ENCODE data around the gene CHD9. TPM values are rescaled to one million over a fixed set of nuclear protein-coding genes. Genes with fewer than 3 reads are reported as not detected.
"Not testable (repeated sequence)": the region's sequence is repeated elsewhere in the genome, so short reads cannot be mapped to it uniquely, and the experiment has no call there.

The CHD9 gene
- total RNA-seq, 4 donors from 2014 or later: 49.2 to 85.7 (median 67.7) TPM

DNA sequence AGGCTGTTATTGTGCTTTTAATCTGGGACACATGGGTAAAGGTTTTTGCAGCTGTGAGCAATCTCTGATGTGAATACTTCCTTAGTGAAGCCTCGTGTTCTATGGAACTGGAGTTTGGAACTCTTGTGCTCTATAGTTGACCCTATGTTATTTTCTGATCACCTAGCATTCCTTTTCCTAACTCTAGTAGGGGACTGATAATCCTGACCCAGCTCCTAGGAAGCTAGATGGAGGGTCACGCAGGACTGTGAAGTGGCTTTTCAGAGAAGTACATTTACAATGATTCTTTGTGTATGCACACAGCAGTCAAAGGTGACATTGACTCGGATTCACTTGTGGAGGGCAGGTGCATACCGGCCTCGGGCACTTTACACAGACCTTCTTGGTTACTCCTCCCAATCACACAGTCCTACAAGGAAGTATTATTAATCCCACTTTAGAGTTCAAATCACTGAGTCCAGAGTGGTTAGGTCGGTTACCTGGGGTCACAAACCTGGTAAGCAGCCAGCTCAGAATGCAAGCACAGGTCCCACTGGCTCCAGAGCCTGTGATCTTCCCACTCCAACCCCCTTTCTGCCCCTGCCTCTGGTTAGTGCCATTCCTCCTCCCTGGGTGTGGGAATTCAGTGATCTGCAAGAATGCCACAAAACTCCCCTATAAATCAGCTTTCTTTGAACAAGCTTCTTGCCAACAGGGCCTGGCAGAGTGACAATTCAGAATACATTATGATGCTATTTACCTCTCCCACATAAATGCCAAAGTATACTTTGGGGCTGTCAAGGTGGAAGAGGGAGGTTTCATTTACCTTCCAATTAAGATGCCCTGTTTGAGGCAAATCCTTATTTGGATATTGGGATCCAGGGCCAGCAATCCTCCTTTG, 9.2 kb upstream of the CHD9 start:
- no peak for TF ChIP-seq POLR2A (IDR thresholded peaks at IDR 0.05)
- TF ChIP-seq, protein P1, sequence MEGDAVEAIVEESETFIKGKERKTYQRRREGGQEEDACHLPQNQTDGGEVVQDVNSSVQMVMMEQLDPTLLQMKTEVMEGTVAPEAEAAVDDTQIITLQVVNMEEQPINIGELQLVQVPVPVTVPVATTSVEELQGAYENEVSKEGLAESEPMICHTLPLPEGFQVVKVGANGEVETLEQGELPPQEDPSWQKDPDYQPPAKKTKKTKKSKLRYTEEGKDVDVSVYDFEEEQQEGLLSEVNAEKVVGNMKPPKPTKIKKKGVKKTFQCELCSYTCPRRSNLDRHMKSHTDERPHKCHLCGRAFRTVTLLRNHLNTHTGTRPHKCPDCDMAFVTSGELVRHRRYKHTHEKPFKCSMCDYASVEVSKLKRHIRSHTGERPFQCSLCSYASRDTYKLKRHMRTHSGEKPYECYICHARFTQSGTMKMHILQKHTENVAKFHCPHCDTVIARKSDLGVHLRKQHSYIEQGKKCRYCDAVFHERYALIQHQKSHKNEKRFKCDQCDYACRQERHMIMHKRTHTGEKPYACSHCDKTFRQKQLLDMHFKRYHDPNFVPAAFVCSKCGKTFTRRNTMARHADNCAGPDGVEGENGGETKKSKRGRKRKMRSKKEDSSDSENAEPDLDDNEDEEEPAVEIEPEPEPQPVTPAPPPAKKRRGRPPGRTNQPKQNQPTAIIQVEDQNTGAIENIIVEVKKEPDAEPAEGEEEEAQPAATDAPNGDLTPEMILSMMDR (IDR thresholded peaks at IDR 0.05): no peak
- intact Hi-C loops (cut with DNase I; ENCODE audit: low total_unique reads): no loop called here
- no peak for DNase-seq (ENCODE audit: low spot score in 2 of 2)
- no peak overlapping the region for H3K4me3 ChIP-seq (ENCODE audit: low read depth, poor library complexity, severe bottlenecking)
- WGBS, 2 donors: 55 to 61% methylated on average over 6 of the region's 6 CpGs

DNA sequence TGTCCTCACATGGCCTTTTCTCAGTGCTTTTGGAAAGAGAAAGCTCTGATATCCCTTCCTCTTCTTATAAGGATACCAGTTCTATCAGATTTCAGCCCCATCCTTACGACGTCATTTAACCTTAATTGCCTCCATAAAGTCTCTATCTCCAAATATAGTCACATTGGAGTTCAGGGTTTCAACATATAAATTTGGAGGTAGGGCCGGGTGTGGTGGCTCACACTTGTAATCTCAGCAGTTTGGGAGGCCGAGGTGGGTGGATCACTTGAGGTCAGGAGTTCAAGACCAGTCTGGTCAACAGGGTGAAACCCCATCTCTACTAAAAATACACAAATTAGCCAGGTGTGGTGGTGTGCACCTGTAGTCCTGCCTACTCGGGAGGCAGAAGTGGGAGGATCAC, 7.3 kb upstream of the CHD9 start:
- 81 to 88% methylated on average over 5 of the region's 5 CpGs for WGBS, 2 donors
- H3K4me3 ChIP-seq (ENCODE audit: low read depth, poor library complexity, severe bottlenecking); DNase-seq (ENCODE audit: low spot score in 2 of 2); intact Hi-C loops (cut with DNase I; ENCODE audit: low total_unique reads): not testable (repeated sequence)

GRCh38 chr16:53048139-53048915, 6.5 kb upstream of the CHD9 start:
- WGBS, 2 donors: 91 to 93% methylated on average over 4 of the region's 4 CpGs
- no peak for TF ChIP-seq POLR2A (IDR thresholded peaks at IDR 0.05)
- TF ChIP-seq, protein P1 (IDR thresholded peaks at IDR 0.05): no peak
- DNase-seq (ENCODE audit: low spot score in 2 of 2): no peak
- H3K4me3 ChIP-seq (ENCODE audit: low read depth, poor library complexity, severe bottlenecking): no peak overlapping the region
- intact Hi-C loops (cut with DNase I; ENCODE audit: low total_unique reads): no loop called here

GRCh38 chr16:53051255-53051654, 3.5 kb upstream of the CHD9 start:
- not testable (repeated sequence) for H3K4me3 ChIP-seq (ENCODE audit: low read depth, poor library complexity, severe bottlenecking); DNase-seq (ENCODE audit: low spot score in 2 of 2)
- intact Hi-C loops (cut with DNase I; ENCODE audit: low total_unique reads): loop anchor here (10.0 kb wide), 1 partner anchor 454 kb away; the partner anchor contains the start of gene AKTIP
- WGBS, 2 donors: 93 to 100% methylated on average over 4 of the region's 4 CpGs

DNA sequence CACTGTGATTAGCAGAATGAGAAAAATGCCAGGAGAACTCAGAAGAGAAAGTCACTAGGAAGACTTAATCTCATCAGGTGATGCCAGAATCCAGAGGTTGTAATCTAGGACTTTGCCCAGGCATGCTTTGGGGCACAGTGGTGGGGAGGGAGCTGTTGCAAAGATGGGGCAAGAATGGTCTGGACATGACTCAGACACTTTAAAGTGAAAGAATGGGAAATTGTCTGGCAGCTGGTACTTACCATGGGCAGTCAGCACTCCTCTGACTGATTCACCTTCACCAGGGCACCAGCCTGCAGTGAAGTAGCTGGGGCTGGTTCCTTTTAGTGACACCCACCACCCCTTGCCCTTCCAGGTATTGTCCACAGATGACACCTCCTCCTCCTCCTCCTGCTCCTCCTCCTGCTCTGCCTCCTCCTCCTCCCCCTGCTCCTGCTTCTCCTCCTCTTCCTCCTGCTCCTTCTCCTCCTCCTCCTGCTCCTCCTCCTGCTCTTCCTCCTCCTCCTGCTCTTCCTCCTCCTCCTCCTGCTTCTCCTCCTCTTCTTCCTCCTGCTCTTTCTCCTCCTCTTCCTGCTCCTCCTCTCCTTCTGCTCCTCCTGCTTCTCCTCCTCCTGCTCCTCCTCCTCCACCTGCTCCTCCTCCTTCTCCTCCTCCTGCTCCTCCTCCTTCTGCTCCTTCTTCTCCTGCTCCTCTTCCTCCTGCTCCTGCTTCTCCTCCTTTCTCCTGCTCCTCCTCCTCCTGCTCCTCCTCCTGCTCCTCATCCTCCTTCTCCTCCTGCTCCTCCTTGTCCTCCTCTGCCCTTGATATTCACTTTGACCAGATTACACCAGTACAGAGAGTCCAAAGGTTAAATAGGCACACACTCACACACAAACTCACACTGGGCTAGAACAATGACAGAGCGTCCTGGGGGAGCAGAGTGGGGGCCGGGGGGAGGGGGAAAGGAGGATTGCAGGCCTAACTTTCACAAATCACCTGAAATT, 2.0 kb upstream of the CHD9 start, which contains the start of gene CHD9NB:
Gene CHD9NB, minus strand, starts transcription at position 379 of the 983 bp plus-strand sequence. CDS start 8,739 bp downstream, outside the sequence.
- peak in 1 of 2 donors; percentile 47 for DNase-seq (ENCODE audit: low spot score in 2 of 2)
- WGBS, 2 donors: 43 to 53% methylated on average over 2 of the region's 2 CpGs
- intact Hi-C loops (cut with DNase I; ENCODE audit: low total_unique reads): loop anchor here (10.0 kb wide), 1 partner anchor 452 kb away; the partner anchor contains the start of gene AKTIP
- TF ChIP-seq POLR2A (IDR thresholded peaks at IDR 0.05): no peak
- TF ChIP-seq, protein P1 (IDR thresholded peaks at IDR 0.05): peak in 1 of 3 donors; percentile 57
- H3K4me3 ChIP-seq (ENCODE audit: low read depth, poor library complexity, severe bottlenecking): no peak within 1 kb of the TSS
